Measurements from ENCODE around the gene ZFAND3.

ZFAND3 gene

DNA sequence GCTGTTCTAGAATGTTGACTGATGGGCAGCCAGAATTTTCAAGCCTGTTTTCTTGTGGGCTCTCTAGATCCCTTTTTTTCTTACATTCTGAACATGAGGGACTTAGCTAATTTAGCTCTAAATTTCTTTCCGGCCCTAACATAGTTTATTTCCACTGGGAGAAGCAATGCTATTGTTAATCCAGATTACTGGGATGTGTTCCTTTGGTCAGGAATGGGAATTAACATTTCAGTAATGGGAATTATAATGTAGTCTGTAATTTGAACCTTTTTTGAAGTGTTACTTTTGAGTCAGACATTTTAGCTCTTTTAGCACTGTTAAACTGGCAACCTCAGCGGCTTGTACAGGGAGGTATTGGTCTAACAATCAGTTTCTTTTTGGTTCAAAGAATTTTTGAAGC, 7.5 kb downstream of the ZFAND3 start:
- H3K4me1 Mint-ChIP-seq: peaks cover 45% of the 10 kb centered on the region
- H3K36me3 Mint-ChIP-seq: peaks cover 1% of the 10 kb centered on the region
- no peak overlapping the region for H3K4me3 Mint-ChIP-seq
- ATAC-seq (ENCODE audit: low read depth) (no peak), DNase-seq (ENCODE audit: low spot score in 2 of 2) (no peak)
- H3K27ac Mint-ChIP-seq: no peak overlapping the region
- H3K9me3 Mint-ChIP-seq: no peaks in the 10 kb centered on the region
- no peaks in the 10 kb centered on the region for H3K27me3 Mint-ChIP-seq

- Mint-ChIP-seq H3K4me1 (peaks cover 45% of the 10 kb centered on the region), H3K4me3 (no peak overlapping the region), H3K9me3 (no peaks in the 10 kb centered on the region), H3K27ac (no peak overlapping the region), H3K36me3 (peaks cover 3% of the 10 kb centered on the region), H3K27me3 (no peaks in the 10 kb centered on the region)
- ATAC-seq (ENCODE audit: low read depth): no peak
- DNase-seq (ENCODE audit: low spot score in 2 of 2): no peak
Measured at GRCh38 chr6:37827603-37828265, 8.2 kb downstream of the ZFAND3 start.

DNA sequence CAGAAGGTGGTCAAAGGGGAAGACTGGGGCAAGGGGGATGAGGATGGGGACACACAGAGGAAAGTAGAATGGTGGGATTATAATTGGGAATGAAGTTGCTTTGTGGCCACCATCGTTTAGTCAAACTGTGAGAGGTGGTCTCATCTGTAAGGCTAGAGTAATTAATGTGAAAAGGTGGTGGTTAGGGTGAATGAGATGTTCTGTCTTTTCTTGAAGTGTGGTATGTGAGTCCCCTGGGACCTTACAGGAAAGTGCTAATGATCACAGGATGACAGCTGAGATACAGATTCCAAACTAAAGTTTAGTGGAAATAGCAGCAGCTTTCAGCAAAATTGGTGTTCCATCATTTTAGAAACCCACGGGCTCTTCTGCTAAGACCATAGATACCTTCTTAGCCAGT, 10.7 kb downstream of the ZFAND3 start:
- Mint-ChIP-seq H3K4me3 (no peak overlapping the region), H3K4me1 (peaks cover 39% of the 10 kb centered on the region), H3K9me3 (peaks cover 1% of the 10 kb centered on the region), H3K27me3 (no peaks in the 10 kb centered on the region), H3K27ac (no peak overlapping the region), H3K36me3 (peaks cover 14% of the 10 kb centered on the region)
- ATAC-seq (ENCODE audit: low read depth): peak; percentile 75
- DNase-seq (ENCODE audit: low spot score in 2 of 2): no peak

GRCh38 chr6:37831457-37831856, 11.9 kb downstream of the ZFAND3 start:
- Mint-ChIP-seq H3K4me1 (peaks cover 44% of the 10 kb centered on the region), H3K4me3 (no peak overlapping the region), H3K27ac (peak overlapping the region; percentile 28), H3K9me3 (peaks cover 1% of the 10 kb centered on the region), H3K36me3 (peaks cover 19% of the 10 kb centered on the region), H3K27me3 (no peaks in the 10 kb centered on the region)
- DNase-seq (ENCODE audit: low spot score in 2 of 2) (no peak), ATAC-seq (ENCODE audit: low read depth) (no peak)

DNA sequence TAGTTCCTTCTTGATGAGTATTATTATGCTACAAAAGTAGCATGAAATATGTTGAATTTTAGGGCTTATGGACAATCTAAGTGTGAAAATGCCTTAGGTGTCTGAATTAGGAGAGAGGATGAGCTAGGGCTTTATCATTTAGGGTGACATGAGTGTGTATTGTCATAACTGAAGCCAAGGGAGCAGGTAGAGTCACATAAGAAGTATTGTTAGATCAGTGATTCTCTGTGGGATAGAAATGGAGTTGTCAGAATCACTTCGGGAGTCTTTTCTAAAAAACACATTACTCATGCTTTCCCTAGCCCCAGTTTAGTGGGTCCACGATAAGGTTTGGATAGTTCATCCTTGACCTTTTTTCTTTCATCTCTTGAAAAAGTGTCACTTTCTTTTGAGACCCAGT, 16.4 kb downstream of the ZFAND3 start:
- Mint-ChIP-seq H3K4me3 (no peak overlapping the region), H3K4me1 (peaks cover 41% of the 10 kb centered on the region), H3K27me3 (no peaks in the 10 kb centered on the region), H3K36me3 (peaks cover 29% of the 10 kb centered on the region), H3K9me3 (peaks cover 1% of the 10 kb centered on the region), H3K27ac (peak overlapping the region; percentile 8)
- no peak for DNase-seq (ENCODE audit: low spot score in 2 of 2)
- ATAC-seq (ENCODE audit: low read depth): no peak

GRCh38 chr6:37838219-37838921, 18.8 kb downstream of the ZFAND3 start:
- H3K27ac Mint-ChIP-seq: peak overlapping the region; percentile 41
- peaks cover 30% of the 10 kb centered on the region for H3K4me1 Mint-ChIP-seq
- H3K9me3 Mint-ChIP-seq: peaks cover 1% of the 10 kb centered on the region
- DNase-seq (ENCODE audit: low spot score in 2 of 2) (no peak), ATAC-seq (ENCODE audit: low read depth) (peak; percentile 26)
- H3K4me3 Mint-ChIP-seq: no peak overlapping the region
- H3K27me3 Mint-ChIP-seq: no peaks in the 10 kb centered on the region
- peaks cover 22% of the 10 kb centered on the region for H3K36me3 Mint-ChIP-seq

DNA sequence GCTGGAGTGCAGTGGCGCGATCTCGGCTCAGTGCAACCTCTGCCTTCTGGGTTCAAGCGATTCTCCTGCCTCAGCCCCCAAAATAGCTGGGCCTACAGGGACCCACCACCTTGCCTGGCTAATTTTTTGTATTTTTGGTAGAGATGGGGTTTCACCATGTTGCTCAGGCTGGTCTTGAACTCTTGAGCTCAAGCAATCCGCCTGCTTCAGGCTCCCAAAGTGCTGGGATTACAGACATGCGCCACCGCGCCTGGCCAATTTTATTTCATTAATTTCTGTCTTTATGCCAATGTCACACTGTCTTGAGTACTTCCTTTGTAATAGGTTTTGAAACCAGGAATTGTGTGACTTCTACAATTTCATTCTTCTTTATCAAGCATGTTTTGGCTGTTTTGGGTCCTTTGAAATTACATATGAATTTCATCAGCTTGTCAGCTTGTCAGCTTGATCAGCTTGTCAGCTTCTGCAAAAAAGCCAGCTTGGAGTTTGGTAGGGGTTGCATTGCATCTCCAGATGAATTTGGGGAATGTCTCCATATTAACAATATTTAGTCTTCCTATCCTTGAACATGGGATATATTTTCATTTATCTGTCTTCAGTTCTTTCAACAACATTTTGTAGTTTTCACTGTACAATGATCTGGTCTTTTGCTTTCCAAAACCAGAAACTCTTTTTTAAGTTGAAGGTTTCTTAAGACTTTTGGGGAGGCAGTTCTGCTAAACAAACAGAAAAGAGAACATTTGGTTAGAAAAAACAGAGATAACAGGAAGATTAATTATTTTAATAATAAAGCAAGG, 20.8 kb downstream of the ZFAND3 start:
- no peaks in the 10 kb centered on the region for H3K9me3 Mint-ChIP-seq
- H3K4me1 Mint-ChIP-seq: peaks cover 35% of the 10 kb centered on the region
- H3K4me3 Mint-ChIP-seq: no peak overlapping the region
- peaks cover 22% of the 10 kb centered on the region for H3K36me3 Mint-ChIP-seq
- peak overlapping the region; percentile 64 for H3K27ac Mint-ChIP-seq
- ATAC-seq (ENCODE audit: low read depth): no peak
- no peak for DNase-seq (ENCODE audit: low spot score in 2 of 2)
- H3K27me3 Mint-ChIP-seq: no peaks in the 10 kb centered on the region

DNA sequence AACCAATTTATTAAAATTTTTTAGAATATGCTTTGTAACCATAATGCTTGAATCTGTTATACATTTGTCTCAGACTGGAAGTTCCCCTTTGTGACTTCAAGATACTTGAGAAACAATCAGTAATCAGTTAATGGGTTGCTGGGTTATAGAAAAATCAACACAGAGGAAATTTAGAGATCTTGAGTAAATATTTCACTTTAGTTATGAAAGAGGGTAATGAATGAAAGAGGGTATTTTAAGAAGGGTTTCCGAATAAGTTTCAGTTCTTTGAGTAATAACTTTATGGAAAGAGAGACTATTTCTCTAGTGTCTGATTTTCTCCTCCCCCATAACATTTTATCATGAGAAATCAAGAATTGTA, 21.4 kb downstream of the ZFAND3 start:
- DNase-seq (ENCODE audit: low spot score in 2 of 2): no peak
- peaks cover 21% of the 10 kb centered on the region for H3K36me3 Mint-ChIP-seq
- peaks cover 35% of the 10 kb centered on the region for H3K4me1 Mint-ChIP-seq
- H3K27me3 Mint-ChIP-seq: no peaks in the 10 kb centered on the region
- no peak overlapping the region for H3K4me3 Mint-ChIP-seq
- peak overlapping the region; percentile 64 for H3K27ac Mint-ChIP-seq
- H3K9me3 Mint-ChIP-seq: no peaks in the 10 kb centered on the region
- no peak for ATAC-seq (ENCODE audit: low read depth)

GRCh38 chr6:37845026-37845911, 25.7 kb downstream of the ZFAND3 start:
- H3K9me3 Mint-ChIP-seq: no peaks in the 10 kb centered on the region
- H3K4me1 Mint-ChIP-seq: peaks cover 33% of the 10 kb centered on the region
- H3K36me3 Mint-ChIP-seq: peaks cover 12% of the 10 kb centered on the region
- H3K4me3 Mint-ChIP-seq: no peak overlapping the region
- no peaks in the 10 kb centered on the region for H3K27me3 Mint-ChIP-seq
- ATAC-seq (ENCODE audit: low read depth) (no peak), DNase-seq (ENCODE audit: low spot score in 2 of 2) (no peak)
- no peak overlapping the region for H3K27ac Mint-ChIP-seq

DNA sequence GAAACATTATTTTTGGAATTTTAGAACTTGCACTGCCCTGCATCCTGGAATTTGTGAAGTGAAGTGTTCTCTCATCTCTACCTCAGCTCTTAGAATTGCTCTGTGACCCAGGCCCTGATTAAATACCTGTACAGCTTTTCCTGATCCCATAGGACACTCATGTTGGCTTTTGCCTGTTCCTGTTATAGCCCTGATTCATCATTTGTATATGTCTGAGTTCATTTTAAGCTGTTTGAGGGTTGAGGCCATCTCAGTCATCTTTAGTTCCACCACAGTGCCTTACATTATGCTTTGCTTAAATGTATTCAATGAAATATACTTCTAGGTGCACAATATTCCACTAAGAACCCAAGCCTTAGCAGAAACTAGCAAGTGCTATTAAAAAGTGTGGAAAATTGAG, 26.4 kb downstream of the ZFAND3 start:
- Mint-ChIP-seq H3K4me3 (no peak overlapping the region), H3K27ac (no peak overlapping the region), H3K4me1 (peaks cover 31% of the 10 kb centered on the region), H3K9me3 (no peaks in the 10 kb centered on the region), H3K36me3 (peaks cover 12% of the 10 kb centered on the region), H3K27me3 (no peaks in the 10 kb centered on the region)
- ATAC-seq (ENCODE audit: low read depth) (no peak), DNase-seq (ENCODE audit: low spot score in 2 of 2) (no peak)

- DNase-seq (ENCODE audit: low spot score in 2 of 2) (no peak), ATAC-seq (ENCODE audit: low read depth) (no peak)
- Mint-ChIP-seq H3K4me3 (no peak overlapping the region), H3K27ac (no peak overlapping the region), H3K27me3 (no peaks in the 10 kb centered on the region), H3K4me1 (peaks cover 39% of the 10 kb centered on the region), H3K36me3 (peaks cover 12% of the 10 kb centered on the region), H3K9me3 (no peaks in the 10 kb centered on the region)
Measured at GRCh38 chr6:37847704-37848103, 28.2 kb downstream of the ZFAND3 start.

DNA sequence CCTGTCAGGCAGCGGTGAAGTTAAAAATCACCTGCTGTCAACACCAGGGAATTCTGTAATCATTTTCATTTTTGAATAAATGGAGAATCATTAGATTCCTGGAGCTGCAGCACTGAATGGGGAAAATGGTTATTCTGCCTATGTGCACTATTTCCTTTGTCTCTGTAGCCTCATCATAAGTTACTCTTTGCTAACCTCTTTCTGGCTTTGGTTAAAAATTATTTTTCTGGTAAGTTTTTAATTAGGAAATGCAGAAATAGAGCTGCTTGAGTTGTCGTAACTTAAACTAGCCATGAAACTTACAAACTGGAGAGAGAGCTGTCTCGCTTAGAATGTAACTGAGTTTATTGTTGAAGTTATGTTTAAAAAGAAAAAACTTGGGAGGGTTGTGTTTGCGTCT, 28.8 kb downstream of the ZFAND3 start:
- Mint-ChIP-seq H3K27ac (no peak overlapping the region), H3K4me3 (no peak overlapping the region), H3K4me1 (peaks cover 43% of the 10 kb centered on the region), H3K36me3 (peaks cover 12% of the 10 kb centered on the region), H3K9me3 (no peaks in the 10 kb centered on the region), H3K27me3 (no peaks in the 10 kb centered on the region)
- ATAC-seq (ENCODE audit: low read depth) (no peak), DNase-seq (ENCODE audit: low spot score in 2 of 2) (no peak)

DNA sequence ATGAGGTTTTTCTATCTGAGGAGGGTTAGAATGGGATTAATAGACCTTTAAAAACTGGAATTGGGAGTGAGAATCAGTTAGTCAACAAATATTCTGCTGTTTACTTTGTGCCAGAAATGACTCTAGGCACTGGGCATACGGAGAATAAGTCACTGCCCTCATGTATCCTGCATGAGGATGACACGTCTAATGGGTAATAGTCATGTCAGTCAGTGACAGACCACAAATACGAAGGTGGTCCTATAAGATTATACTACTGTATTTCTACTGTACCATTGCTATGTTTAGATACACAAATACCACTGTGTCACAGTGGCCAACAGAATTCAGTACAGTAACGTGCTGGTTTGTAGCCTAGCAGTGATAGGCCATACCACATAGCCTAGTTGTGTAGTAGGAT, 30.7 kb downstream of the ZFAND3 start:
- Mint-ChIP-seq H3K36me3 (peaks cover 4% of the 10 kb centered on the region), H3K4me3 (no peak overlapping the region), H3K4me1 (peaks cover 38% of the 10 kb centered on the region), H3K27ac (no peak overlapping the region), H3K9me3 (no peaks in the 10 kb centered on the region), H3K27me3 (no peaks in the 10 kb centered on the region)
- ATAC-seq (ENCODE audit: low read depth) (no peak), DNase-seq (ENCODE audit: low spot score in 2 of 2) (no peak)

All from memory B cell (primary cell).